ENCODE data around the gene TNS1.

TNS1 gene

GRCh38 chr2:217909156-217909820, 93.5 kb downstream of the TNS1 start:
- DNase-seq, result no peak

- no peak for DNase-seq
These were observed 94.3 kb downstream of the TNS1 start for GRCh38 chr2:217908544-217908943.

- DNase-seq, result no peak
These were observed 95.5 kb downstream of the TNS1 start for GRCh38 chr2:217907266-217907665.

- no peak for DNase-seq
These were observed 96.0 kb downstream of the TNS1 start for GRCh38 chr2:217906798-217907197.

GRCh38 chr2:217905896-217906295, 96.9 kb downstream of the TNS1 start:
- no peak for DNase-seq

DNA sequence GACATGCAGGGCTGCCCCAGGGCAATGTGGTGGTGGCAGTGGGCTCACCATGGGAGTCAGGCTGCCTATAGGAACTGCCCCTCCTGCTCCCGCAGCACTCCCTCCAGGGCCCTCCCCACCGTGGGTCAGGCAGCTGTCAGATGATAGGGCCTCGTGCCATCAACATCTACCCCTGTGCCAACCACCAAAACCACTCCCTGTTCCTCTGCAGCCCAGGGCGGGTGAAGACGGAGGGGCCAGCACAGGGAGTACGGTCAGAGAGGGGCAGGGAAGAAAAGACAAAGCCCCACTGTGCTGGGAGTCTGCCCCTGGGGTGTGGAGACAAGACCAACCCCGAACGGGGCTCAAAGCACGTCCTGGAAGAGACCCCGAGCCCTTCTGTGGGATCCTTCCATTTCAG, 97.4 kb downstream of the TNS1 start:
- DNase-seq, result no peak

- DNase-seq, result no peak
These were observed 98.2 kb downstream of the TNS1 start for GRCh38 chr2:217904614-217904965.

- no peak for DNase-seq
These were observed 98.8 kb downstream of the TNS1 start for GRCh38 chr2:217903859-217904613.

DNA sequence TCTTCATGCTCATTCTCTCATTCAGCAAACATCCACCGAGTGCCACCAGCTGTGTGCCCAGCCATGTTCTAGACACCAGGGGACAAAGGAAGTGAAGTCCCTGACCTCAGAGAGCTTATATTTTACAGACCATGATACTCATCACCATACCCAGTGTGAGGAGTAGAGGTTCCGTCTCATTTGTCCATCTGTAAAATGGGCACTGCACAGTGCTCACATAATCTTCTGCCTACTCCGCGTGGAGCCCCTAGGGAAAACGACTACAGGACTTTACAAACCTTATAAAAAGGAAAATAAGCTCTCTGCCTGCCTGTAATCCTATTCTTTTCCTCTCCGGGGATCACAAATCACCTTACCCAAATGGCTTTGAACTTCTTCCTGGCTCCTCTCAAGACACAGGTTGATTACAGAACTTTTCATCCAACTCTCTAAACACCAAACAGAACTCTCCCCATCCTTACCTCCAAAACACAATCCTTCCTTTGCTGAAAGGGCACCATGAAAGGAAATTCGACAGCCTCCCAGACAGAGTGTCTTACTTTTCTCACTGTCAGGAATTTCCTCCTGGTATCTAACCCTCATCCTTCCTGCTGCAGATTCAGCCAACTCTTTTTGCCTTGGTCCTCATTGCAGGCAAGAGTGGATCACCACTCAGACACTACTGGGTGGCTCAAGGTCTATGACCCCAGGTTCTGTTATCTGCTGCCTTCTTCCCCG, 99.5 kb downstream of the TNS1 start:
- DNase-seq, result no peak

DNA sequence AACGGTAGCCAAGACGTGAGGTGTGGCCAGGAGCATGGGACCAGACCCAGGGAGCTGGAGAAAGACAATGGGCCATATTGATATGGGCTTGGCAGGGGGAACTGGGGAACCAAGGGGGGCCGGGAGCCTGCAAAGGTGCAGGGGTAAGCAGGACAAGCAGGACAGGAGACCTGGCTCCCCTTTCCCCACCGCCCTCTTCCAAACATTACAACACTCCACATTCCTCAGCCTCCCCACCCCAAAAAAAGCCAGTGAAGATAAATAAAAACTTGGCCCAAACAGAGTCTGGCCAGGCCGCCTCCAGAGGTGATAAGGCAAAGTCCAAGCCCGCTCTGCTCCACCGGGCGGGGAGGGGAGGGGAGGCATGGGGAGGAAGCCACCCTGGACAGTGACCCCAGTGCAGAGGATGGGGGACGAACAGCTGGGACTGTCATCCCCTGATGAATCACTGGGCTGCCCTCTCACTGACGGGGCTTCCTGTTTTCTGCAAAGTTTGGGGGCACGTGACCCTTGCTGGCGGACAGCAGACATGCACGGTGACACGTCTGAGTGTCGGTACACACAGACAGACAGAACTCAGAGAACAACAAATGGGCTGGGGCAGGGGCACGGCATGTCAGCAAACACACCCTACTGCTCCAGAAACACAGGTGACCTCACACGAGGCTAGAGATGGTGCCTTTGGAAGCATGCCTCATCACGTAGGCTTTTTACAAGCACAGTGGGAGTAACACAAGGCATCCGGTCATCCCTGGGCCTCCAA, 100.2 kb downstream of the TNS1 start:
- no peak for DNase-seq

DNA sequence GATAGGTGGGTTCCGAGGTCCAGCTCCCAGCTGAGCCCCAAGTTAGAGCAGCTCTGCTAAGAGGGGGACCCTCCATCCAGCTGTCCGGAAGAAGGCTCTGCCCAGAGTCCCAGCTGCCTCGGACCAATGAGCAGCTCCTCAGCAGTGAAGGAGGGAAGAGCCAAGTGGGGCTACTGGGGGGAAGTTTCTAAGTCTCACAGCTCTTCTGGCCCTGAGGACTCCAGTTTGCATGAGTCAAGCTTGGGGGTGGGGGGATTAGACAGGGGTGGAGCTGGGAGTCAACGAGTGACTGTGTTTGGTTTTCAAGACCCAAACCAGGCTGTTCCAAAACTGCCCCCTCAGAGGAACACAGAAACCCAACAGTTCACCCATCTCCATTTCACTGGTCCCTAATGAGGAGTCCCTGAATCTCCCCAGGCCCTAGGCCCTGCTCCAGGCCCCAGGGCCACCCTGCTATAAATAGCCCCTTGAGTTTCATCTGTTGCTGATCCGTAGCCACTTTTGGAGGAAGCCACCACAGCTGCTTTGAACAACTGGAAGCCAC, 100.9 kb downstream of the TNS1 start:
- no peak for DNase-seq

- no peak for DNase-seq
These were observed 101.4 kb downstream of the TNS1 start for GRCh38 chr2:217901400-217901799.

- DNase-seq, result no peak
These were observed 101.9 kb downstream of the TNS1 start for GRCh38 chr2:217900780-217901360.

DNA sequence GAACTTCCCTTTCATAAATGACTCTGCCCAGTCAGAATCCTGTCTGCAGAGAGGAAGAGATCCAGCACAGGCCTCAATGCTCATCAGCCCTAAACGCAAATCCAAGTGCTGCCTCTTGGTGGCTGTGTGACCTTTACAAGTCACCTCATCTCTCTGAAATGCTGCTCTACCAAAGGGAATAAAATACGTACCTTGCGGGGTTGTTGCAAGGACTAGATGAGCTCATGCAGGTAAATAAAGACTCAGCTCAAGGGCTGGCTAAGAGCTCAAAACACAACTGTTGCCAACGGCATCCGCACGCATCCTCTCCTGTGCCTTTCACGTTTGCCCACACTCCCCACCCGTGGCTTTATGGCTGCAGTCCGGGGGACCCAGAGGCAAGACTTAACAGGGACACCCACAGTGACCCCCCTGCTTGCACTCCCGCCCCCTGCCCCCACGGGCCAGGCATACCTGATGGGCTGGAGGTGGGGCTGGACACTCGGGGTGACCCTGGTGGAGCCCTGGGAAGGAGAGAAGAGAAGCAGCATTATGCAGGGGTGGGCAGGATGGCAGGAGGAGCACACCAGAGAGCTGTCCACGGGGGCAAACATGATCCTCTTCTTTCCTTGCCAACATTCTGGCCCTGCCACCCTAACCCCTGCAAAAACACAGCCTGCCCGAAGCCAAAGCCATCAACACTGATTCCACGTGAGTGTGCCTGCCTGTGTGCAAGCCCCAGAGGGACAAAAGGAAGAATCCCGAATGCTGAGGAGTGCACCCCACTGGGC, 102.6 kb downstream of the TNS1 start:
- no peak for DNase-seq

DNA sequence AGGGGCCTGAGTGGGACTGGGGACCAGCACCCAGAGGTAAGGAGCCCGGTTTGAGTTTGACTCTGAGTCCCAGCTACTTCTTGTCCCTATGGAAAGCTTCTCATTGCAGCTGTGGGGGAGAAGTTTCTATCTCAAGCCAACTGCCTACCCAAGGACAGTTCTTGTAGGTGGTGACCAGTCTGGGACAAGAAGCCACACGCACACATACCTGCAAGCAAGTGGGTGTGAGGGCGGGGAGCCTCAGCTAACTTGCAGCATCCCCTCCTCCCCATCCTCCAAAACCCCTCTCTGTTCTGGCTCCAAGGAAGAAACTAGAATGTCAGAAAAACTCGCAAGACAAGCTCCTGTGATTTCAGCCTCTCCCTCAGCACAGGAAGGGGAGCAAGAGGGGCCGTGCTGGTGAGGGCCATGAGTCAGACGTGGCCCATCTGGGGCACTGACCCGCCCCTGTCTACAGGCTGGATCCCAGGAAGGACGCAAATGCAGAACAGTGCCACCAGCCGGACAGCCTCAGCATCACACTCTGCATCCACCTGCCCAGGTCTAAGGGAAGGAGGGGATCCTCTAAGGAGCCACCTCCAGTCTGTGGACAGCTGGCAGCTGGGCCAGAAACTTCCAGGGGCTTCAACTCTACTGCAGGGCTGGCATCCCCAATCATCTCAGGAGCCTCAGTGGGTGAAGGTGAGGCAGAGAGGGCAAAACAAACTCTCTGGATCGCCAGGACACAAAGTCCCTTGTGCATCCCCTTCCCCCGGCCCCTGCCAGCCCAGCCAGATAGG, 103.4 kb downstream of the TNS1 start:
- DNase-seq, result no peak

GRCh38 chr2:217897816-217898806, 104.7 kb downstream of the TNS1 start:
- DNase-seq, result no peak

GRCh38 chr2:217897091-217897715, 105.6 kb downstream of the TNS1 start:
- no peak for DNase-seq

- no peak for DNase-seq
These were observed 107.6 kb downstream of the TNS1 start for GRCh38 chr2:217895070-217895635.

- DNase-seq, result no peak
These were observed 109.4 kb downstream of the TNS1 start for GRCh38 chr2:217893440-217893839.
